DMS114 treated with DMSO at 0.1 percent for 48 hours (cell line): ENCODE results near the gene GOLT1A.
A peak's percentile ranks its signal among the peaks of the same experiment; 100 is the strongest.

Experiments
- DNase-seq: peaks from one replicate; lab custom pipeline; 2025; ENCODE audit not compliant: unreplicated experiment; lab: John Stamatoyannopoulos, UW

Gene GOLT1A

DNA sequence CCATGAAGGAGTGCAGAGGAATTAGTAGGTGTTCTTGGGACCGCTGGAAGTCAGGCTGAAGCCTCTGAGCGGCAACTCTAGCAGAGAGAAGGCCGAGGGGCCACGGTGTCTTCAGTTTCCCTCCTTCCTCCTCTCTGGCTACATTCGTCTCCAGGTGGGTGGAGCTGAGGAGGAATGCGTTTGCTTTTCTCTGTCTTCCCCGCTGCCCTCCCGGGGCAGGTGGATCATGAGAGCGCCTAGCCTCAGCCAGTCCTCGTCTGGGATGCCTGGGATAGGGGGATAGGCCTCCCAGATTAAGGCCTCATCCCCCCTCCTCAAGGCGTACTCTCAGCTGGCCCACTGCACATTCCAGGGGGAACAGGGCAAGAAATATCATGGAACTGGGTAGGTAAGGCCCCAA lies 7.5 kb upstream of the GOLT1A start:
- DNase-seq, result no peak

DNA sequence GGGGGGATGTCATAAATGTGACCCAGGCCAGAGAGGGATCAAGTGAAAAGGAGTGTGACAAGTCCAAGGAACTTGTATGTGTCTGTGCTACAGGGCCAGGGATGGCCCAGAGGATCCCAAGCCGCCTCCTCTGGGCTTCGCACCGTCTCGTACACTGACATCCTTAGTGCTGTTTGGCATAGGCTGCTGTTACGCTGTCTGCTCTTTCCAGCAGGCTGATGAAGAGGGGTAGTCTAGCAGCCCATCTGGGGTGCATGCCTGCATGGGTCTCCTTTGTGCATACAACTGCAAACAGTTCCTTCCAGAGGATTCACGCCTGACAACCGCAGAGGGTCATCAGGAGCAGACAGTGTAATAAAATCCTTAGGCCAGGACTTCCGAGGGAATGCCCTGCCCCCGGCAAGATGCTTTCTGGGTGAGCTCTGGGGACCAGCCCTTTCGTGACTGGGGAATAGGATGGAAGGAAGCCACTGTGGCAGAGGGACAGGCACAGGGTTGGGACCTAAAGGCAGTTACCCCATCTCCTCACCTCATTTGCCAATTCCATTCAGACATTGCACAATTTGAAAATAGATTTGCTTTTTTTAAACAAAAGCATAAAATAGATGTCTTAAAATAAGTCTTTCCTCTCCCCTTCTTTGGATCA lies 6.3 kb upstream of the GOLT1A start:
- no peak for DNase-seq

- no peak for DNase-seq
Observed at GRCh38 chr1:204218552-204218951, 4.8 kb upstream of the GOLT1A start.

DNA sequence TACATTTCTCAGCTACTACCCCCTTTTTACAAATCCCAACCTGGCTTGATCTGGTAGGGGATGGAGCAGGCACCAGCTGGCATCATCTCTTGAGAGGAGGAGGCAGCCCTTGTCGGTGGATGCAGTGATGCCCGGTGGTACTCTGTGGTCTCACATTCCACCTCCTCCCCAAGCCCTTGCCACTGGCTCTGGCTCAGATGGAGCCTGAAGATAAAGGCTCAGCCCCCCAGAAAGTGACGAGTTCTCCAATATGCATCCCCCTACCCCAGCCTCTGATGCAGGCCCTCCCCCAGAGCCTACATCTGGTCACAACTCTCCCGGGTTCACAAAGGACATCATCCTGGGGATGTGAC lies 3.8 kb upstream of the GOLT1A start:
- no peak for DNase-seq

- DNase-seq, result no peak
Observed at GRCh38 chr1:204216880-204217647, 3.3 kb upstream of the GOLT1A start.

GRCh38 chr1:204216236-204216635 lies 2.4 kb upstream of the GOLT1A start:
- DNase-seq, result no peak

GRCh38 chr1:204212715-204213114 lies 1.1 kb downstream of the GOLT1A start:
- no peak for DNase-seq

DNA sequence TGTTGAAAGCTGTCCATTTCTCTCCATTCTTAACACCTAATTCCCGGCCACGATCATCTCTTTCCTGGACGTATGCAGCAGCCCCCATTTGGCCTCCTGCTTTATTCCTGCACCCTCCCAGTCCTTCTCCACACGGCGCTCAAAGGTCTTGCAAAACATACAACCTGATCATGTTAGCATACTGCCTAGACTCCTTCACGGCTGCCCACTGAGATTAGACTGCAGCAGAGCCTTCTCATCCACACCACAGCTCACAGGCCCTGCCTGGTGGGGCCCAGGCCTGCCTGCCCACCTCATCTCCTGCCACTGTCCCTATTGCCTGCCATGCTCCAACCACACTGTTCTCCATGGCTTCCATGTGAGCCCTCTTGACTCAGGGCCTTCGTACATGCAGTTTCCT lies 2.7 kb downstream of the GOLT1A start:
- DNase-seq, result no peak

DNA sequence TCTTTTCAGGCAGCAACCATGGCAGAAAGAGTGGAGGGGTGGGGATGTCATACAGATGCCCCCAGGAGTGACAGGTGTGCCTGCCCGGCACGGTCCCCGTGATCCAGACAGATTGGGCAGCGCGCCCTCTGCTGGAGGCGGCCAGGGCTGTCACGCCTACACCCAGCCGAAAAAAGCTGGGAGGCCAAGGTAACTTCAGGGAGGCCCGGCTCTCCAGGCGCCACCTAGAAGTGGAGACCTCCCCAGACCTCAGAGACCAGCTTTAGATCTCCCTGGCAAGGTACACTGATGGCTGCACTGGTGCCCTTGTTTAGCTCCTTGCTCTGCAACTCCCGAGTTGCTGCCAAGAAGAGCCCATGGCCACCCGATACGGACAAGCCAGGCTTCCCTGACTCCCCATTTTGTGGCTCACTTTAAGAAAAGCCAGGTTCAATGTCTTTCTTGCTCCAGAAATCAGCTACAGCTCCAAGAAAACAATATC lies 6.6 kb downstream of the GOLT1A start:
- peak; percentile 9 for DNase-seq

DNA sequence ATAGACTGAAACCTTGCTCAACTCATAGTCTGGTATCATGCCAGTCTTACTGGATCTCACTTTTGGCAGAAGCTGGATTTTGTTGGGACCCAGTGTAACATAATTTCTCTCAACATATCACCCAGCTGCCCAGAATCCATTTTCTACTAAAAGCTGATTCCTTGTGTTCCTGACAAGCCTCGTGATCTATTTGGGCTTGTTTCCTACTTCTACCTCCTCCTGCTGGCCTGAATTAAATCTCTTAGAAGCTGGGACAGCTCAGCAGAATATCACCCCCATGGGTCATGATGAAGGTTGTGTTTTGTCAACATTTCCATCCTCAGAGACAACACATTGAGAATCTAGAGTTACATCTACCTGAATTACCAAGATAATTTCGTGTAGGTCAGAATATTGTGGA lies 7.7 kb downstream of the GOLT1A start:
- no peak for DNase-seq

- no peak for DNase-seq
Observed at GRCh38 chr1:204205486-204205885, 8.3 kb downstream of the GOLT1A start.

GRCh38 chr1:204204944-204205343 lies 8.8 kb downstream of the GOLT1A start:
- no peak for DNase-seq

DNA sequence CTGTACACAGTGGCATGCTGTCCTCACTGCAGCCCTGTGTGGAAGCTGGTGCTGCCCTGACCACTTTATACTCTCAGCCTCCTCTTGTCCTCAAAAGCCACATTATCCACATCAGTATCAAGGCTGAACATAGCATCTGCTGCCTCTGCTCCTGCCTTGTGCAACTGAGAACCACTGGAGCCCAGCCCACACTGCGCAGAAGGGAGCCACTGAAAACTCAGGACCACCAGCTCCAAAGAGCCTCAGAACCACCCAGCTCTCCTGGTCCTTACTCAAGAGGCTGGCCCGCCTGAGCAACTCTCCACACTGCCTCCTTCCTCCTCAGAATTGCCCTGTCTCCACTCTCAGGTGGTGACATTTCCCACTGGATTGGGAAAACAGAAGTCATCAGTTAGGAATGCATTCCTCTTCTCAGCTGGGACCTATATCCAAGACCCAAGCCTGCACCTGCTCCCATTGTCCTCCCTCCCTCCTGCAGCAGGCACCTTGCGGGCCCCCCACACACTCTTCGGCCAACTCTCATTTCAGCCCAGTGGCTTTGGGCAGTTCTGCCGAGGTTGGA lies 10.5 kb downstream of the GOLT1A start:
- DNase-seq, result no peak

DNA sequence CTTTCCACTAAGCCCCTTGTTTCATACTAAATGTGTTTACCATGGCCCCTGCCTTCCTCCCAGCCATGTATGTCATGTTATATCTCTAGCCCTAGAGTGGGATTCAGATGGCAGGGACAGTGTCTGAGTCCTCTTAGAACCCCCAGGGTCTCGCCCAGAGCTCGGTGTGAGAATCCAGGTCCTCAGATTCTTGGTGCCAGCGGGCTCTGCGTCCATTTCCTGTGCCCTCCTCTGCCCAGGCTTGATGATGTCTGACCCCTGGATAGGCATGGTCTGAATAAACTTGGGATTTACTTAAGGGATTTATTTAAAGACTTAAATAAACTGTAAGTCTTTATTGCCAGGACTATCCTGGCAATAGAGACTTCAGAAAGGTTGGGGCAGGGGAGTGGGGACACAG lies 11.3 kb downstream of the GOLT1A start:
- DNase-seq, result no peak

GRCh38 chr1:204201348-204202040 lies 12.3 kb downstream of the GOLT1A start:
- no peak for DNase-seq

GRCh38 chr1:204199579-204199978 lies 14.2 kb downstream of the GOLT1A start:
- DNase-seq, result no peak

DNA sequence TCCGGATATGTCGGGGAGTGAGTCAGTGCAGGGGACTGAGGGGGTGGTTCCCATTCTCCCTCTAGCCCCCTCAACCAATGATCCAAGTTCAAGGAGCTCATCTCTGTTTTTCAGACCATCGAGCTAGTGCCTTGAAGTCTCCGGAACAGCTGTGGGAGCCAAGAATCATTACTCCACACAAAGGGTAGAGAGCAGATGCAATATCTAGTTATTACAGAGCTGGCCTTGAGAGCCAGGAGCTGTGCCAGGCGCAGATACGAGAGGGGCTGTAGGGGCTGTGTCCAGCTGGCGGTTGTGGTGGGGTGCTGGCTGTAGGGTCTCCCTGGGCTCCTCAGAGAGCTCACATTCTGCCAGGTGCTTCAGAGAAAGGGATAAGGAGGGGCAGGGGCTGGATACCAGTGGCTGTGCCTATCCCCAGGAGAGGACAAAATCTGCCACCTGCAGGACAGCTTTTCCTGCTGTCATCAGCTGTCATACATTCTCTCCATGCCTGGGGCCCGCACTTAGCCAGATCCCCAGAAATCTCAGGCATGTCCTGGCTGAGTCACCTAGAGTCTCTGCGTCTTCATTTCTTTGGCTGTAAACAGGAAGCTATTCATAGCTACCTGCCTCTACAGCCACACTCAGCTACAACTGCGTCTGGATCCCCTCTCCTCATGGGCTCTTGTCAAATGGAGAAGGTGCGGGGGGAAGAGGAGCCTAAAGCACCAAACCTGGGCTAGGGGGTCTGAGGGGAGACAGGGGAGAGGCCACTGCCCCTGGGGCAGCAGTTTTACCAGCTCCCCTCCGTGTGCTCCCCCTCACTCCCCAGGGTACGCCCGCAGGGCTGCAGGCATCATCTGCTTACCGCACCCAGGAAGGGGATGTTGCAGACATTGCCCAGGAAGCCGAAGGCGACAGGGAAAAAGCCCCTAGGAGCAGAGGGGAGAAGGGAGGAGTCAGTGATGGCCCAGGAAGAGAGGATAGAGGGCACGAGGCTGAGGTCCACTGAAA lies 15.1 kb downstream of the GOLT1A start:
- no peak for DNase-seq

GRCh38 chr1:204197068-204197467 lies 16.7 kb downstream of the GOLT1A start:
- DNase-seq, result no peak

DNA sequence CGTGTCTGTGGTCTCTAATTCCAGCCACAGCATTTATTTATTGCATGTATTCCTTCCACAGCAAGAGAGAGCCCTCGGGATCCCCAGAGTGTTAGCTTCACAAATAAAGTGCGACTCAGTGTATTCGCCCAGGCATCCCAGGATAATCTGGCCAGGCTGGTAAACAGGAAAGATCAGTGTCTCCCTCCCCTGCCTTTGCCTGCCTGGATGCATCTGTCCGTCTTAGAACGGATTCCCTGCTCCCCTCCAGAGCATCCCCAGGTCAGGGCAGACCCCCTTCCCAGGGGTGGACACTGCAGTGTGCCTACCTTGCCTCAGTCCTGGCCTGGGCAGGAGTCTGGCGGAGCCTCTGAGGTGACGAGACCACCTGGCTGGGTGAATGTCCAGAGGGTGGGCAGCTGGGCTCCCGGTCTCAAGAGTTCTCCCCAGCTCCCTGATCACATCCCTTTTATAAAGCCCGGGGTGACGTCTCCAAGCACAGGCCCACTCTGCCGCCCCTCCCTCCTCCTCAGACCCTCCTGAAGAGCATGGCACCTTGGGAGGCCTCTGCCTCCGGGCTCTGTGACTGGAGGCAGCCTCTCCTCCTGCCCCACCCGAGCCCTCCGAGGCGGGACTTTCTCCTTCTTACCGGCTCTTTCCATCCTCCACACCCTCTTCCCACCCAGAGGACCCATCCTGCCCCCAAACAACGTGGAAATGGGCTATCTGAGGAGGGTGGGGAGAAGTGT lies 17.6 kb downstream of the GOLT1A start, which contains the start of gene KISS1:
Gene KISS1, minus strand, starts transcription at position 424 of the 728 bp plus-strand sequence. CDS start 3,615 bp downstream, outside the sequence.
- DNase-seq, result no peak

DNA sequence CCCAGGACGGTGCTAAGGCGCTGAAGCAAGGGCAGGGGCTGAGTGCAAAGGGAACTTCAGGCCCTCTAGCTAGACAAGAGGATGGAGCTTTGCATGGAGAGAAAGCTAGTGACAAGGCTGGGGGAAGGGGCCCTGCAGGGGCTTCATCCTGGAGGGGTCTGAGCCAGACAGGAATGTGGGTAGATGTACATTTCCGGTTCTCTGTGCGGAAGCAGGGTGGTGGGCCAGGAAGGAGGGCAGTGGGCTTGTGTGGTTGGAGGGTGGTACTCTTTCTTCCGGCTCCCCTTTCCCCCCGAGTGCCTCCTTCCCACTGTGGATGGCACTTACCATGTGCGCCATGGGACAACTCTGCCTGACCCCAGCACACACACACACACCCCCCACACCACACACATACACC lies 19.0 kb downstream of the GOLT1A start:
- DNase-seq, result no peak
